HEK293 (cell line): ENCODE data around the gene TNFRSF18.

Experiments used
- CTCF ChIA-PET: fragments of 350-600 bp; formaldehyde crosslinking; extraction: SDS; loops from one replicate; lab custom pipeline; 2021; ENCODE audit warnings: antibody characterized with exemption; lab: Yijun Ruan, JAX
- POLR2A ChIA-PET: fragments of 300-600 bp; formaldehyde crosslinking; extraction: SDS; loops from one replicate; lab custom pipeline; 2020; ENCODE audit warnings: antibody characterized with exemption, inconsistent platforms; lab: Yijun Ruan, JAX
- H3K27ac ChIP-seq: fragments of 200-500 bp; sonication (Bioruptor generic); 2 replicates; pipeline ENCODE4 v1.5.1; 2014; ENCODE audit warnings: low read depth, low read length, control low read depth, inconsistent platforms; ENCODE audit errors: extremely low read depth
- H3K36me3 ChIP-seq, 2 experiments: fragments of 200-500 bp in 1 of 2; sonication (Bioruptor generic) in 1 of 2; 1 replicate in 1 of 2; 2 replicates in 1 of 2; pipeline ENCODE4 v1.5.1; 2014 to 2017; ENCODE audit warnings: inconsistent platforms in 2 of 2, low read length in 2 of 2; ENCODE audit not compliant: control insufficient read depth in 2 of 2, insufficient read depth in 1 of 2
- H3K4me1 ChIP-seq: fragments of 200-500 bp; sonication (Bioruptor generic); 2 replicates; pipeline ENCODE4 v1.5.1; 2014; ENCODE audit warnings: mild to moderate bottlenecking, low read length, inconsistent platforms; ENCODE audit not compliant: control insufficient read depth, insufficient read depth
- H3K4me3 ChIP-seq: 2 replicates; pipeline ENCODE4 v1.5.1; 2011; ENCODE audit warnings: low read depth, mild to moderate bottlenecking, control low read depth, low read length, moderate library complexity
- H3K9me3 ChIP-seq: fragments of 200-500 bp; sonication (Bioruptor generic); 2 replicates; pipeline ENCODE4 v1.5.1; 2014; ENCODE audit warnings: low read depth, low read length, inconsistent platforms; ENCODE audit not compliant: control insufficient read depth, insufficient read depth
- KLF10 ChIP-seq: fragments of 450-650 bp; IDR thresholded peaks from 2 replicates; pipeline ENCODE4 v1.5.1; 2018; ENCODE audit warnings: missing biosample characterization, mild to moderate bottlenecking, missing genetic modification characterization
- OSR2 ChIP-seq: fragments of 450-650 bp; formaldehyde crosslinking; IDR thresholded peaks from 2 replicates; pipeline ENCODE4 v1.5.1; 2016; ENCODE audit warnings: missing biosample characterization, missing genetic modification characterization
- PRDM1 ChIP-seq: fragments of 450-650 bp; formaldehyde crosslinking; IDR thresholded peaks from 2 replicates; pipeline ENCODE4; 2016; ENCODE audit warnings: missing biosample characterization, missing genetic modification characterization
- RBAK ChIP-seq: fragments of 450-650 bp; formaldehyde crosslinking; IDR thresholded peaks from 2 replicates; pipeline ENCODE4 v1.5.1; 2016; ENCODE audit warnings: missing biosample characterization, missing genetic modification characterization
- SCRT2 ChIP-seq: fragments of 450-650 bp; formaldehyde crosslinking; IDR thresholded peaks from 2 replicates; pipeline ENCODE4 v1.5.1; 2016; ENCODE audit warnings: missing biosample characterization, missing genetic modification characterization
- SP3 ChIP-seq: fragments of 450-650 bp; formaldehyde crosslinking; IDR thresholded peaks from 2 replicates; pipeline ENCODE4 v1.5.1; 2016; ENCODE audit warnings: missing biosample characterization, missing genetic modification characterization
- YY1 ChIP-seq: fragments of 450-650 bp; formaldehyde crosslinking; IDR thresholded peaks from 2 replicates; pipeline ENCODE4 v1.5.1; 2018; ENCODE audit warnings: missing biosample characterization, missing genetic modification characterization
- ZBTB21 ChIP-seq: fragments of 450-650 bp; formaldehyde crosslinking; IDR thresholded peaks from 2 replicates; pipeline ENCODE4 v1.5.1; 2017; ENCODE audit warnings: missing biosample characterization, missing genetic modification characterization
- ZBTB26 ChIP-seq: fragments of 450-650 bp; formaldehyde crosslinking; optimal IDR thresholded peaks from 2 replicates; pipeline ENCODE3; 2016; ENCODE audit warnings: missing biosample characterization, mild to moderate bottlenecking, missing genetic modification characterization
- ZBTB7A ChIP-seq: fragments of 450-650 bp; formaldehyde crosslinking; IDR thresholded peaks from 2 replicates; pipeline ENCODE4 v1.5.1; 2016; ENCODE audit warnings: low read depth, missing biosample characterization, missing genetic modification characterization
- ZFP37 ChIP-seq: fragments of 450-650 bp; formaldehyde crosslinking; IDR thresholded peaks from 2 replicates; pipeline ENCODE4 v1.5.1; 2016; ENCODE audit warnings: missing biosample characterization, missing genetic modification characterization
- ZFP69B ChIP-seq: fragments of 450-650 bp; formaldehyde crosslinking; IDR thresholded peaks from 2 replicates; pipeline ENCODE4 v1.5.1; 2016; ENCODE audit warnings: missing biosample characterization, missing genetic modification characterization
- ZIC2 ChIP-seq: fragments of 450-650 bp; formaldehyde crosslinking; IDR thresholded peaks from 2 replicates; pipeline ENCODE4 v1.5.1; 2016; ENCODE audit warnings: missing biosample characterization, missing genetic modification characterization
- ZNF140 ChIP-seq: fragments of 450-650 bp; formaldehyde crosslinking; IDR thresholded peaks from 2 replicates; pipeline ENCODE4 v1.5.1; 2016; ENCODE audit warnings: missing biosample characterization, missing genetic modification characterization
- ZNF169 ChIP-seq: fragments of 450-650 bp; formaldehyde crosslinking; IDR thresholded peaks from 2 replicates; pipeline ENCODE4 v1.5.1; 2016; ENCODE audit warnings: missing biosample characterization, missing genetic modification characterization
- ZNF174 ChIP-seq: fragments of 450-650 bp; formaldehyde crosslinking; IDR thresholded peaks from 2 replicates; pipeline ENCODE4 v1.5.0; 2017; ENCODE audit warnings: missing biosample characterization, mild to moderate bottlenecking, missing genetic modification characterization
- ZNF184 ChIP-seq: fragments of 450-650 bp; IDR thresholded peaks from 2 replicates; pipeline ENCODE4 v1.5.1; 2018; ENCODE audit warnings: missing biosample characterization, mild to moderate bottlenecking, missing genetic modification characterization
- ZNF221 ChIP-seq: fragments of 450-650 bp; formaldehyde crosslinking; IDR thresholded peaks from 2 replicates; pipeline ENCODE4 v1.5.1; 2017; ENCODE audit warnings: missing biosample characterization, missing genetic modification characterization, borderline replicate concordance
- ZNF23 ChIP-seq: fragments of 450-650 bp; formaldehyde crosslinking; IDR thresholded peaks from 2 replicates; pipeline ENCODE4 v1.5.1; 2016; ENCODE audit warnings: missing biosample characterization, missing genetic modification characterization, borderline replicate concordance
- ZNF311 ChIP-seq: fragments of 450-650 bp; formaldehyde crosslinking; IDR thresholded peaks from 2 replicates; pipeline ENCODE4 v1.5.1; 2017; ENCODE audit warnings: missing biosample characterization, missing genetic modification characterization, borderline replicate concordance
- ZNF324 ChIP-seq: fragments of 450-650 bp; formaldehyde crosslinking; IDR thresholded peaks from 2 replicates; pipeline ENCODE4 v1.5.1; 2016; ENCODE audit warnings: missing biosample characterization, missing genetic modification characterization
- ZNF350 ChIP-seq: fragments of 450-650 bp; formaldehyde crosslinking; IDR thresholded peaks from 2 replicates; pipeline ENCODE4 v1.5.0; 2017; ENCODE audit warnings: missing biosample characterization, mild to moderate bottlenecking, missing genetic modification characterization
- ZNF391 ChIP-seq: fragments of 450-650 bp; formaldehyde crosslinking; IDR thresholded peaks from 2 replicates; pipeline ENCODE4 v1.5.1; 2016; ENCODE audit warnings: low read depth, missing biosample characterization, missing genetic modification characterization, borderline replicate concordance
- ZNF416 ChIP-seq: fragments of 450-650 bp; formaldehyde crosslinking; IDR thresholded peaks from 2 replicates; pipeline ENCODE4 v1.5.1; 2016; ENCODE audit warnings: missing biosample characterization, missing genetic modification characterization
- ZNF549 ChIP-seq: fragments of 450-650 bp; IDR thresholded peaks from 2 replicates; pipeline ENCODE4 v1.5.1; 2018; ENCODE audit warnings: missing biosample characterization, missing genetic modification characterization, mild to moderate bottlenecking, inconsistent platforms, moderate library complexity
- ZNF658 ChIP-seq: fragments of 450-650 bp; formaldehyde crosslinking; IDR thresholded peaks from 2 replicates; pipeline ENCODE4; 2016; ENCODE audit warnings: missing biosample characterization, missing genetic modification characterization
- ZNF664 ChIP-seq: fragments of 450-650 bp; formaldehyde crosslinking; IDR thresholded peaks from 2 replicates; pipeline ENCODE4 v1.5.1; 2016; ENCODE audit warnings: missing biosample characterization, missing genetic modification characterization
- ZNF768 ChIP-seq: fragments of 450-650 bp; formaldehyde crosslinking; IDR thresholded peaks from 2 replicates; pipeline ENCODE4 v1.5.1; 2018; ENCODE audit warnings: missing biosample characterization, mild to moderate bottlenecking, missing genetic modification characterization
- ZSCAN16 ChIP-seq: fragments of 450-650 bp; formaldehyde crosslinking; IDR thresholded peaks from 2 replicates; pipeline ENCODE4 v1.5.1; 2016; ENCODE audit warnings: missing biosample characterization, missing genetic modification characterization
- ZSCAN30 ChIP-seq: fragments of 450-650 bp; IDR thresholded peaks from 2 replicates; pipeline ENCODE4 v1.5.1; 2018; ENCODE audit warnings: missing biosample characterization, mild to moderate bottlenecking, missing genetic modification characterization, moderate library complexity
- TF ChIP-seq, protein P1 (sequence below): fragments of 450-650 bp; formaldehyde crosslinking; IDR thresholded peaks from 2 replicates; pipeline ENCODE4 v1.5.1; 2016; ENCODE audit warnings: missing biosample characterization, missing genetic modification characterization
- TF ChIP-seq, protein P2 (sequence below): fragments of 450-650 bp; formaldehyde crosslinking; IDR thresholded peaks from 2 replicates; pipeline ENCODE4 v1.5.1; 2016; ENCODE audit warnings: missing biosample characterization, missing genetic modification characterization

The TNFRSF18 gene

GRCh38 chr1:1255078-1255477, 48.7 kb upstream of the TNFRSF18 start:
- Histone ChIP-seq H3K9me3 (no peaks in the 10 kb centered on the region), H3K36me3 (peaks cover 6 to 74% of the 10 kb centered on the region in 2 experiments; a peak in 2 of 3 replicates), H3K4me3 (no peak overlapping the region), H3K4me1 (no peaks in the 10 kb centered on the region; the same call in 1 of the 2 replicates), H3K27ac (0 out of 2 replicates have a peak overlapping the region, but pooled peaks have one; percentile 14)
- POLR2A ChIA-PET, result no interaction called here
- CTCF ChIA-PET, result no interaction called here
- TF ChIP-seq ZNF221 (no peak), ZNF324 (no peak), ZNF658 (tag by site-specific recombination) (no peak), ZNF169 (tag by site-specific recombination) (no peak), ZBTB7A (tag by site-specific recombination) (no peak)

GRCh38 chr1:1254667-1254998, 48.2 kb upstream of the TNFRSF18 start:
- ChIA-PET POLR2A (no interaction called here), CTCF (no interaction called here)
- H3K4me1 ChIP-seq, result no peaks in the 10 kb centered on the region; the same call in 1 of the 2 replicates

GRCh38 chr1:1253972-1254666, 47.7 kb upstream of the TNFRSF18 start:
- H3K36me3 ChIP-seq, result peaks cover 6 to 64% of the 10 kb centered on the region in 2 experiments; a peak in 2 of 3 replicates
- ChIA-PET CTCF (no interaction called here), POLR2A (no interaction called here)
- no peak overlapping the region for H3K4me3 ChIP-seq
- no peak overlapping the region for H3K27ac ChIP-seq
- H3K4me1 ChIP-seq, result no peaks in the 10 kb centered on the region; the same call in 1 of the 2 replicates
- no peaks in the 10 kb centered on the region for H3K9me3 ChIP-seq
- TF ChIP-seq ZFP37 (no peak), ZNF184 (tag by site-specific recombination) (no peak), ZNF350 (tag by site-specific recombination) (no peak), ZNF391 (no peak), YY1 (tag by site-specific recombination) (no peak), SP3 (tag by site-specific recombination) (no peak), ZBTB26 (tag by site-specific recombination) (no peak), ZNF768 (tag by site-specific recombination) (no peak), ZFP69B (tag by site-specific recombination) (no peak), SCRT2 (tag by site-specific recombination) (no peak), ZNF549 (tag by site-specific recombination) (no peak), ZBTB21 (tag by site-specific recombination) (no peak), ZIC2 (tag by site-specific recombination) (no peak), ZNF416 (no peak), ZSCAN16 (no peak), KLF10 (tag by site-specific recombination) (no peak)
- TF ChIP-seq, protein P1, sequence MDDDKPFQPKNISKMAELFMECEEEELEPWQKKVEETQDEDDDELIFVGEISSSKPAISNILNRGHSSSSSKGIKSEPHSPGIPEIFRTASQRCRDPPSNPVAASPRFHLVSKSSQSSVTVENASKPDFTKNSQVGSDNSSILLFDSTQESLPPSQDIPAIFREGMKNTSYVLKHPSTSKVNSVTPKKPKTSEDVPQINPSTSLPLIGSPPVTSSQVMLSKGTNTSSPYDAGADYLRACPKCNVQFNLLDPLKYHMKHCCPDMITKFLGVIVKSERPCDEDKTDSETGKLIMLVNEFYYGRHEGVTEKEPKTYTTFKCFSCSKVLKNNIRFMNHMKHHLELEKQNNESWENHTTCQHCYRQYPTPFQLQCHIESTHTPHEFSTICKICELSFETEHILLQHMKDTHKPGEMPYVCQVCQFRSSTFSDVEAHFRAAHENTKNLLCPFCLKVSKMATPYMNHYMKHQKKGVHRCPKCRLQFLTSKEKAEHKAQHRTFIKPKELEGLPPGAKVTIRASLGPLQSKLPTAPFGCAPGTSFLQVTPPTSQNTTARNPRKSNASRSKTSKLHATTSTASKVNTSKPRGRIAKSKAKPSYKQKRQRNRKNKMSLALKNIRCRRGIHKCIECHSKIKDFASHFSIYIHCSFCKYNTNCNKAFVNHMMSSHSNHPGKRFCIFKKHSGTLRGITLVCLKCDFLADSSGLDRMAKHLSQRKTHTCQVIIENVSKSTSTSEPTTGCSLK (tag by site-specific recombination), result no peak

More at GRCh38 chr1:1254667-1254998, 48.2 kb upstream of the TNFRSF18 start:
- Histone ChIP-seq H3K9me3 (no peaks in the 10 kb centered on the region), H3K36me3 (peaks cover 6 to 70% of the 10 kb centered on the region in 2 experiments; a peak in 2 of 3 replicates), H3K27ac (0 out of 2 replicates have a peak overlapping the region, but pooled peaks have one; percentile 14), H3K4me3 (no peak overlapping the region)
- TF ChIP-seq ZNF311 (tag by site-specific recombination) (no peak), RBAK (tag by site-specific recombination) (no peak), OSR2 (tag by site-specific recombination) (no peak), ZSCAN30 (tag by site-specific recombination) (no peak), PRDM1 (tag by site-specific recombination) (no peak), ZNF174 (no peak), ZNF23 (tag by site-specific recombination) (no peak), ZNF140 (no peak), ZNF664 (tag by site-specific recombination) (no peak)
- TF ChIP-seq, protein P2, sequence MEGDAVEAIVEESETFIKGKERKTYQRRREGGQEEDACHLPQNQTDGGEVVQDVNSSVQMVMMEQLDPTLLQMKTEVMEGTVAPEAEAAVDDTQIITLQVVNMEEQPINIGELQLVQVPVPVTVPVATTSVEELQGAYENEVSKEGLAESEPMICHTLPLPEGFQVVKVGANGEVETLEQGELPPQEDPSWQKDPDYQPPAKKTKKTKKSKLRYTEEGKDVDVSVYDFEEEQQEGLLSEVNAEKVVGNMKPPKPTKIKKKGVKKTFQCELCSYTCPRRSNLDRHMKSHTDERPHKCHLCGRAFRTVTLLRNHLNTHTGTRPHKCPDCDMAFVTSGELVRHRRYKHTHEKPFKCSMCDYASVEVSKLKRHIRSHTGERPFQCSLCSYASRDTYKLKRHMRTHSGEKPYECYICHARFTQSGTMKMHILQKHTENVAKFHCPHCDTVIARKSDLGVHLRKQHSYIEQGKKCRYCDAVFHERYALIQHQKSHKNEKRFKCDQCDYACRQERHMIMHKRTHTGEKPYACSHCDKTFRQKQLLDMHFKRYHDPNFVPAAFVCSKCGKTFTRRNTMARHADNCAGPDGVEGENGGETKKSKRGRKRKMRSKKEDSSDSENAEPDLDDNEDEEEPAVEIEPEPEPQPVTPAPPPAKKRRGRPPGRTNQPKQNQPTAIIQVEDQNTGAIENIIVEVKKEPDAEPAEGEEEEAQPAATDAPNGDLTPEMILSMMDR (tag by site-specific recombination), result no peak
